ENCODE measurements around the gene PRICKLE2.

PRICKLE2 gene

DNA sequence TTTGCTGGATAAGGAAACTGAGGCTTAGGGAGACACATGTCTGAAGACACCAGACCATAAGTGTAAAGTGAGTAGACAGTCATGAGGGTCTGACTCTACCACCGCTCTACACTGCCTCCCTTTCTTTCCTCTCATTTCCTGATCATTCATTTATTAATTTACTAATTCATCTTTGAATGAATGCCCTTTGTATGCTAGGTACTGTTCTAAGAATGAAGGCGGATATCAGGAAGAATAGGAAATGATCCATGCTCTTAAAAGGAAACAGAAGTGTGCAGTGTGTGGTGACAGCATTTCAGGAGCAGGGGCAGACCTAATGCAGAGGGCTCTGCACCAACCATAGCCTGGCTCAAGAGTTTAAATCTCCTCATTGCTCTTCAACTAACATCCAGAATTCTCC lies 170.2 kb downstream of the PRICKLE2 start:
- H3K4me1 ChIP-seq (ENCODE audit: control insufficient read depth in 1 of 2, insufficient read depth in 2 of 2, low read length in 2 of 2), result peaks cover 4 to 7% of the 10 kb centered on the region in 2 experiments
- no peak overlapping the region for H3K14ac ChIP-seq (ENCODE audit: low read length)
- H2BK12ac ChIP-seq (ENCODE audit: low read length), result no peak overlapping the region
- peaks cover 2% of the 10 kb centered on the region for H3K79me2 ChIP-seq (ENCODE audit: control insufficient read depth, insufficient read depth, low read length, poor library complexity)
- no peaks in the 10 kb centered on the region for H3K27me3 ChIP-seq (ENCODE audit: insufficient read depth, low read length)
- WGBS (ENCODE audit: extremely low coverage, insufficient coverage, insufficient read length), result no CpG with 5 or more reads among the region's 2 CpGs
- no peak overlapping the region for H2AFZ ChIP-seq (ENCODE audit: insufficient read depth, low read length, poor library complexity)
- H4K91ac ChIP-seq (ENCODE audit: low read depth, low read length), result no peak overlapping the region
- no peak overlapping the region for H3K9ac ChIP-seq (ENCODE audit: low read length)
- no peaks in the 10 kb centered on the region for H3K9me3 ChIP-seq (ENCODE audit: insufficient read depth, low read depth, low read length)
- no peak overlapping the region for H2BK5ac ChIP-seq (ENCODE audit: low read depth, low read length, poor library complexity)
- no peak overlapping the region for H3K27ac ChIP-seq (ENCODE audit: low read depth, low read length)
- H3K18ac ChIP-seq (ENCODE audit: low read length), result no peak overlapping the region
- no peak overlapping the region for H3K4me2 ChIP-seq (ENCODE audit: low read length)
- H3K36me3 ChIP-seq (ENCODE audit: control insufficient read depth in 1 of 2, insufficient read depth in 2 of 2, low read length in 2 of 2), result no peaks in the 10 kb centered on the region
- no peak overlapping the region for H4K8ac ChIP-seq (ENCODE audit: low read depth, low read length)
- no peak overlapping the region for H3K4ac ChIP-seq (ENCODE audit: low read depth, low read length)
- peaks cover 13% of the 10 kb centered on the region for H3K79me1 ChIP-seq (ENCODE audit: low read length)
- H3K4me3 ChIP-seq (ENCODE audit: low read depth, low read length), result no peak overlapping the region
- no peak overlapping the region for H2BK120ac ChIP-seq (ENCODE audit: insufficient read depth, low read length, poor library complexity)
- H2AK5ac ChIP-seq (ENCODE audit: low read length), result no peak overlapping the region
- no peak overlapping the region for H4K12ac ChIP-seq (ENCODE audit: low read depth, low read length)
- no peak overlapping the region for H3K23ac ChIP-seq (ENCODE audit: low read length)
- no peak for DNase-seq

DNA sequence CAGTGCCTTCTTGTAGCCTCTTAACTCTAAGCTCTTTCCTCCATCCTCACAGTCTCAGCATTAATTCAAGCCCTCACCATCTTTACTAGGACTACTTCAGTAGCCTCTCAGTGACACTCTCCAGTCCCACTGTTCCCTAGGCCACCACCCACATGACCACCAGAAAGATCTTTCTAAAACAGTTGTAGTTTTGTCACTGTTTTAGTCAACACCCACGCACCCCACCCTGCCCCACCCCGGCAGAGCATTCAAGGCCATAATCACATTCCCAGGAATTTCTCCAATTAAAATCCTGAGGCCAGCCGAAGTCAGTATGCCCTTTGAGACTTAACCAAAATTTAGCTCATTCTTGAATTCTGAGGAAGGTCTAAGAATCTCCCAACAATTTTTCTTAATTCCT lies 170.8 kb downstream of the PRICKLE2 start:
- H4K8ac ChIP-seq (ENCODE audit: low read depth, low read length), result no peak overlapping the region
- H2BK120ac ChIP-seq (ENCODE audit: insufficient read depth, low read length, poor library complexity), result peak overlapping the region; percentile 78
- WGBS (ENCODE audit: extremely low coverage, insufficient coverage, insufficient read length), result no CpG with 5 or more reads among the region's 3 CpGs
- no peaks in the 10 kb centered on the region for H3K9me3 ChIP-seq (ENCODE audit: insufficient read depth, low read depth, low read length)
- H3K23ac ChIP-seq (ENCODE audit: low read length), result no peak overlapping the region
- no peak overlapping the region for H2BK5ac ChIP-seq (ENCODE audit: low read depth, low read length, poor library complexity)
- peaks cover 4 to 7% of the 10 kb centered on the region in 2 experiments for H3K4me1 ChIP-seq (ENCODE audit: control insufficient read depth in 1 of 2, insufficient read depth in 2 of 2, low read length in 2 of 2)
- H2AK5ac ChIP-seq (ENCODE audit: low read length), result no peak overlapping the region
- H3K36me3 ChIP-seq (ENCODE audit: control insufficient read depth in 1 of 2, insufficient read depth in 2 of 2, low read length in 2 of 2), result no peaks in the 10 kb centered on the region
- peaks cover 12% of the 10 kb centered on the region for H3K79me1 ChIP-seq (ENCODE audit: low read length)
- H3K27me3 ChIP-seq (ENCODE audit: insufficient read depth, low read length), result no peaks in the 10 kb centered on the region
- H3K9ac ChIP-seq (ENCODE audit: low read length), result no peak overlapping the region
- H3K4me2 ChIP-seq (ENCODE audit: low read length), result no peak overlapping the region
- DNase-seq, result no peak
- H3K4ac ChIP-seq (ENCODE audit: low read depth, low read length), result no peak overlapping the region
- H3K79me2 ChIP-seq (ENCODE audit: control insufficient read depth, insufficient read depth, low read length, poor library complexity), result peaks cover 2% of the 10 kb centered on the region
- H2BK12ac ChIP-seq (ENCODE audit: low read length), result peak overlapping the region; percentile 92
- no peak overlapping the region for H3K18ac ChIP-seq (ENCODE audit: low read length)
- no peak overlapping the region for H4K12ac ChIP-seq (ENCODE audit: low read depth, low read length)
- no peak overlapping the region for H3K4me3 ChIP-seq (ENCODE audit: low read depth, low read length)
- H4K91ac ChIP-seq (ENCODE audit: low read depth, low read length), result peak overlapping the region; percentile 51
- H3K27ac ChIP-seq (ENCODE audit: low read depth, low read length), result no peak overlapping the region
- H3K14ac ChIP-seq (ENCODE audit: low read length), result no peak overlapping the region
- H2AFZ ChIP-seq (ENCODE audit: insufficient read depth, low read length, poor library complexity), result no peak overlapping the region

DNA sequence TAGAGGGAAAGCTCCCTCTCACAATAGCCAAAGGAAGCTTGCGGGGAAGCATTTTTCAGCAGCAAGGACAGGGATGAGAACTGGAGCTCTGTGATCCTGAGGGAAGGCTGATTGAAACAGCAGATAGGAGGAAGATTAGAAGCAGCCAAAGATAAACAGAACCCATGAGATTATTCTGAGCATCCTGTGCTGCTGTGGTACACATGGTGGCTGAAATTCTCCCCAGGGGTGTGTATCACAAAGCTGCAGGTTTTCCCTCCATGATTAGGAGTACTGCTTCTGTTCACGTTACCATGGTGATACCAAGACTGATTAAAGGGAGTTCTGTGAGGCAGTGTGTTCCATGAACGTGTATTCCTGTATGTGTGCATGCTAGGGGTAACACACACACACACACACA lies 171.7 kb downstream of the PRICKLE2 start:
- H3K4ac ChIP-seq (ENCODE audit: low read depth, low read length), result no peak overlapping the region
- no peak overlapping the region for H3K14ac ChIP-seq (ENCODE audit: low read length)
- no peak overlapping the region for H2BK120ac ChIP-seq (ENCODE audit: insufficient read depth, low read length, poor library complexity)
- no peak overlapping the region for H3K23ac ChIP-seq (ENCODE audit: low read length)
- H3K18ac ChIP-seq (ENCODE audit: low read length), result no peak overlapping the region
- no peak overlapping the region for H4K91ac ChIP-seq (ENCODE audit: low read depth, low read length)
- peak in 1 of 2 donors; percentile 29 for DNase-seq
- H3K4me2 ChIP-seq (ENCODE audit: low read length), result no peak overlapping the region
- no peak overlapping the region for H2AFZ ChIP-seq (ENCODE audit: insufficient read depth, low read length, poor library complexity)
- H3K27me3 ChIP-seq (ENCODE audit: insufficient read depth, low read length), result no peaks in the 10 kb centered on the region
- WGBS (ENCODE audit: extremely low coverage, insufficient coverage, insufficient read length), result no CpG with 5 or more reads among the region's 3 CpGs
- H4K12ac ChIP-seq (ENCODE audit: low read depth, low read length), result no peak overlapping the region
- H3K36me3 ChIP-seq (ENCODE audit: control insufficient read depth in 1 of 2, insufficient read depth in 2 of 2, low read length in 2 of 2), result no peaks in the 10 kb centered on the region
- no peak overlapping the region for H3K4me3 ChIP-seq (ENCODE audit: low read depth, low read length)
- peaks cover 2% of the 10 kb centered on the region for H3K79me2 ChIP-seq (ENCODE audit: control insufficient read depth, insufficient read depth, low read length, poor library complexity)
- no peak overlapping the region for H2AK5ac ChIP-seq (ENCODE audit: low read length)
- no peak overlapping the region for H3K9ac ChIP-seq (ENCODE audit: low read length)
- H4K8ac ChIP-seq (ENCODE audit: low read depth, low read length), result no peak overlapping the region
- H2BK12ac ChIP-seq (ENCODE audit: low read length), result no peak overlapping the region
- peak overlapping the region; percentile 23 for H3K27ac ChIP-seq (ENCODE audit: low read depth, low read length)
- no peak overlapping the region for H2BK5ac ChIP-seq (ENCODE audit: low read depth, low read length, poor library complexity)
- H3K79me1 ChIP-seq (ENCODE audit: low read length), result peaks cover 19% of the 10 kb centered on the region
- H3K4me1 ChIP-seq (ENCODE audit: control insufficient read depth in 1 of 2, insufficient read depth in 2 of 2, low read length in 2 of 2), result peaks cover 8 to 15% of the 10 kb centered on the region in 2 experiments
- H3K9me3 ChIP-seq (ENCODE audit: insufficient read depth, low read depth, low read length), result no peaks in the 10 kb centered on the region

DNA sequence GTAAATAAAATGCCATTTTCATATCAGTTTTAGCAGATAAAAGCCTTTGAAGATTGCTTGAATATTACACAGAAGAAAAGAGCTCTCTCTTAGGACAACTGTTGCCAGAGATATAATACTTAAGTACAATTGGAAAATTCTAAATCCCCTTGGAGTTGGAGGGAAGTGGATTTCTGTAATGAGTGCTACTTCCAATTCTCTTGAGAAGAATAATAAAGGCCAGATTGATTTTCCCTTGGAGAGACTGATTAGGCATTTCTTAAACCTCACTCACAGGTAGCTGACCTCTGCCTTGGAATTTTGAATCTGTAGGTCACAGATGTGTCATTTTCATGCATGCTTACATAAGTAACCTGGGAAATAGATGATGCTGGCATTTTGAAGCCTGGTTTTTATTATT lies 172.1 kb downstream of the PRICKLE2 start:
- H4K12ac ChIP-seq (ENCODE audit: low read depth, low read length), result no peak overlapping the region
- no peak overlapping the region for H3K18ac ChIP-seq (ENCODE audit: low read length)
- no peak overlapping the region for H3K4me3 ChIP-seq (ENCODE audit: low read depth, low read length)
- peaks cover 2% of the 10 kb centered on the region for H3K79me2 ChIP-seq (ENCODE audit: control insufficient read depth, insufficient read depth, low read length, poor library complexity)
- no peak overlapping the region for H2BK5ac ChIP-seq (ENCODE audit: low read depth, low read length, poor library complexity)
- H3K23ac ChIP-seq (ENCODE audit: low read length), result no peak overlapping the region
- H2AFZ ChIP-seq (ENCODE audit: insufficient read depth, low read length, poor library complexity), result no peak overlapping the region
- H4K91ac ChIP-seq (ENCODE audit: low read depth, low read length), result no peak overlapping the region
- H3K14ac ChIP-seq (ENCODE audit: low read length), result no peak overlapping the region
- no peaks in the 10 kb centered on the region for H3K36me3 ChIP-seq (ENCODE audit: control insufficient read depth in 1 of 2, insufficient read depth in 2 of 2, low read length in 2 of 2)
- no peaks in the 10 kb centered on the region for H3K9me3 ChIP-seq (ENCODE audit: insufficient read depth, low read depth, low read length)
- no peaks in the 10 kb centered on the region for H3K27me3 ChIP-seq (ENCODE audit: insufficient read depth, low read length)
- peak in 1 of 2 donors; percentile 27 for DNase-seq
- no peak overlapping the region for H3K4me2 ChIP-seq (ENCODE audit: low read length)
- no peak overlapping the region for H3K27ac ChIP-seq (ENCODE audit: low read depth, low read length)
- peaks cover 22% of the 10 kb centered on the region for H3K79me1 ChIP-seq (ENCODE audit: low read length)
- no peak overlapping the region for H2BK12ac ChIP-seq (ENCODE audit: low read length)
- no peak overlapping the region for H4K8ac ChIP-seq (ENCODE audit: low read depth, low read length)
- no peak overlapping the region for H3K4ac ChIP-seq (ENCODE audit: low read depth, low read length)
- H3K9ac ChIP-seq (ENCODE audit: low read length), result no peak overlapping the region
- H2BK120ac ChIP-seq (ENCODE audit: insufficient read depth, low read length, poor library complexity), result no peak overlapping the region
- H2AK5ac ChIP-seq (ENCODE audit: low read length), result no peak overlapping the region
- H3K4me1 ChIP-seq (ENCODE audit: control insufficient read depth in 1 of 2, insufficient read depth in 2 of 2, low read length in 2 of 2), result peaks cover 11 to 18% of the 10 kb centered on the region in 2 experiments

Data from trophoblast cell (in vitro differentiated cells and primary cell).